Ishikawa (cell line): ENCODE data around the gene PLPPR1.

Experiments used
- EP300 ChIP-seq: IDR thresholded peaks from 2 replicates; pipeline ENCODE4 v1.6.1; 2012; ENCODE audit warnings: borderline replicate concordance
- TAF1 ChIP-seq: IDR thresholded peaks from 2 replicates; pipeline ENCODE4 v1.6.1; 2012; ENCODE audit warnings: low read depth, mild to moderate bottlenecking
- TCF12 ChIP-seq: IDR thresholded peaks from 2 replicates; pipeline ENCODE4 v1.6.1; 2012; ENCODE audit warnings: low read depth

DNA sequence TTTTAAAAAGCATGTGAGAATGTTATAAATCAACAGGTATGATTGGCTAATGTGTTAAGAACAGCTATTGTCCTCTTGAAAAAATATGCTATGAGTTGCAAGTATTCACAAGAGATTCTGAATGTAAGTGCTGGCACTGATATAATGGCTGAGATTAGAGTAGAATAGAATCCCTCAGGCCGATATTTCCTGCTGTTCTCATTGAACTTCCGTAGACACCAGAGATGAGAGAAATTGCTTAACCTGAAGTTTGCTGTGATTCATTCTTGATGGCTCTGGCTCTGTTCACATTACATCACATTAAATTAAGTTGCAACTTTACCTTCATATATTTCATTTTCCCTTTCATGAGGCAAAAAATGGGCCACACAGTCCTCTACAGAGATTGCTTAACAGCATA lies 241.8 kb downstream of the PLPPR1 start:
- TF ChIP-seq EP300, result no peak
- TF ChIP-seq TCF12, result no peak
- no peak for TF ChIP-seq TAF1
